GM21576 (cell line): Measurements from ENCODE around the gene ZC3H14.

Experiments
- ATAC-seq: cut with Tn5 transposase; IDR thresholded peaks from one replicate; pipeline ENCODE4 v1.9.1; 2021; ENCODE audit warnings: mild to moderate bottlenecking, moderate library complexity; ENCODE audit not compliant: unreplicated experiment

ZC3H14 gene

GRCh38 chr14:88551980-88552431 is 10.8 kb upstream of the ZC3H14 start:
- no peak for ATAC-seq

DNA sequence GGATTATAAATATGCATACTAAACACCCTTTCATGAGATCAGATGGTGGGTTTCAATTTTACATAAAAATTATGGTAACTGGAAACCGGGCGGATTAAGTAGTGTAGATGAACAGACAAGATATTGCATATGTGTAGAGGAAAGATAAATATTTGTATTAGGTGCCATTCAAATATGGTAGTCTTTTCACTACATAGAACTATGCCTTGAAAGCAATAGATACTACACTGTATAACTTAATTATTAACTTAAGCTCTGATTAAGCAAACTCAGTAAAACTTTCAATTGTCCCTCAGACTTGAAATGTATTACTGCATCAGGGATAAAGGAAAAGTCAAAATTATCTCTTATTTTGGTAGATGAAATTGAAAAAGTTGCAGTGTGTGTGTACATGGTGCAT is 10.0 kb upstream of the ZC3H14 start:
- ATAC-seq: no peak

GRCh38 chr14:88553886-88554456 is 8.9 kb upstream of the ZC3H14 start:
- no peak for ATAC-seq

DNA sequence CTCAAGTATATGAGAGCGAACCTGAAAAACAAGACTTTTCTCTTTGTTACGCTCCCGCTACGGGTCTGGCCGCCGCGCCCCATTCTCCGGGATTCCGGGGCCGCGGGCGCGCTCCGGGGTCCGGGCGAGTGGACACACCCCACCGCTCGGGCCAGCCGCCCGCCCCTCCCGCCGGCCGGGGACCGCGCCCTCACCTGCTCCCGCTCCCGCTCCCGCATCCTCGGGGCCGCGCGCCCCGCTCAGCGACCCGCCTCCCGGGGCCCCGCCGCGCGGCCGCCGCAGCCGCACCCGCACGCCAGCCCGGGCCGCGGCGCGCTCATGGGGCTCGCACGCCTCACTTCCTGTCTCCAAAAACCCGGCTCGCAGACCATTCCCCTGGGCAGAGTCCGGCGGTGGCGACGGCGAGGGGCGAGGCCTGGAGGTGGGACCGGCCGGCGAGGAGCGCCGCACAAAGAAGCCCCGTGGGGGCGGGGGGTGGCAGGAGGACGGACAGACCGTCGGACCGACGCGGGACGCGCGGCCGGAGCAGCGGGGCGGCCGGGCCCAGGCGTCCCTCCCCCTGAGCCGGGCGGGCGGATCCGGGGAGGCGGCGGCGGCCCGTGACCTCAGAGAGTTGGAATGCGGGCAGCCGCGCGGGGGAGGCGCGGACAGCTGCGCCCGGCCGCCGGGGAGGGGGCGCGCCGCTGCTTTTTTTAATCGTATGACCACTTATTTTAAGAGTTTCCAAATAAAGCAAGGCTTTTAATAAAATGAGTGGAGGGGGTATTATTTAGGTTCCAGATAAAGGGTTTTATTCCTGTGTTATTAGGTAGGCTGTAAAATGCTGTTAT is 8.2 kb upstream of the ZC3H14 start, which contains the start of gene PTPN21:
Gene PTPN21 (minus strand): TSS at position 551 of the 830 bp plus-strand sequence. CDS start 4,590 bp downstream, outside the sequence.
- ATAC-seq: no peak

DNA sequence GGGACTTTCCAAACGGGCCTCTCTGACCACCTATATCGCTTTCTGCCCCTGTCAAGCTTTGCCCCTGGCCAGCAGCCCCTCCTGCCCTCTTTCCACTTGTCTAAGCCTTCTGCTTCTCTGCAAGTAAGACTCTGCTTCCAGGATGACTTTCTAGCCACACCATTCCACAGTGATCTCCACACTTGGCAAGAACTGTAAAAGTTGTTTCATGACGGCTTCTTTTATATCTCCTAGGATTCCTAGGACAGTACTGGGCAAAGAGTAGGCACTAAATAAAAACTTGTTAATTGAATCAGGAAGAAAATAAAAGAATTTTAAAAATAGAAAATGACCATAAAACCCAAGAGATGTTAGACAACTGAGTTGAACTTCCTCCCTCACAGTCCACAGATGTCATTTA is 6.3 kb upstream of the ZC3H14 start:
- no peak for ATAC-seq

- no peak for ATAC-seq
Observed at GRCh38 chr14:88559852-88560251, 3.0 kb upstream of the ZC3H14 start.

- ATAC-seq: no peak
Observed at GRCh38 chr14:88562532-88562830, 356 bp upstream of the ZC3H14 start.

DNA sequence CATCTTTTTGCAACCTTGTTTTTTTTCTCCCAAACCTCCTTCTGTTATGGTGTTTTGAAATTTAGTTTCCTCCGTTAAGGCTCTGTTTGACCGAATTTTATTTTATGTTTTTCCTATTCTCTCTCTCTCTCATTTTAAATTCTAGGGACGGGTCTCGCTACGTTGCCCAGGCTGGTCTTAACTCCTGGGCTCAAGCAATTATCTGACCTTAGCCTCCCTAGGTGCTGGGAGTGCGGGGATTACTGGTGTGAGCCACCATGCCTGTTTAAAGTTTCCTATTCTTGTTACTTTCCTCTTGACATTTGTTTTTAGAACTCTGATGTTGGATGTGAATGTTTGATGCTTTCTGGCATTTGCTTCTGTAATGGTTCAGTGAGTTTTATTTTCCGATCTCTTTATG is 1.0 kb downstream of the ZC3H14 start:
- ATAC-seq: no peak

GRCh38 chr14:88565427-88565826 is 2.6 kb downstream of the ZC3H14 start:
- no peak for ATAC-seq

DNA sequence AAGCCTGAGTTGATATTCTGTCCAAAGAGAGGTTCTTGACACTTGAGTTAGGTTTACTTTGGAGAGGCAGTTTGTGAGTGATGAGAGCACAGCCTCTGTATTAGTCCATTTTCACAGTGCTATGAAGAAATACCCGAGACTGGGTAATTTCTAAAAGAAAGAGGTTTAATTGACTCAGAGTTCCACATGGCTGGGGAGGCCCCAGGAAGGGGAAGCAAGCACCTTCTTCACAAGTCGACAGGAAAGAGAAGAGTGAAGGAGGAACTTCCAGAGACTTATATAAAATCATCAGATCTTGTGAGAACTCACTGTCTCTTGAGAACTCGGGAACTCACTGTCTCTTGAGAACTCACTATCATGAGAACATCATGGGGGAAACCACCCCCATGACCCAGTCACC is 5.4 kb downstream of the ZC3H14 start:
- ATAC-seq: no peak

GRCh38 chr14:88572117-88572516 is 9.3 kb downstream of the ZC3H14 start:
- ATAC-seq: no peak

DNA sequence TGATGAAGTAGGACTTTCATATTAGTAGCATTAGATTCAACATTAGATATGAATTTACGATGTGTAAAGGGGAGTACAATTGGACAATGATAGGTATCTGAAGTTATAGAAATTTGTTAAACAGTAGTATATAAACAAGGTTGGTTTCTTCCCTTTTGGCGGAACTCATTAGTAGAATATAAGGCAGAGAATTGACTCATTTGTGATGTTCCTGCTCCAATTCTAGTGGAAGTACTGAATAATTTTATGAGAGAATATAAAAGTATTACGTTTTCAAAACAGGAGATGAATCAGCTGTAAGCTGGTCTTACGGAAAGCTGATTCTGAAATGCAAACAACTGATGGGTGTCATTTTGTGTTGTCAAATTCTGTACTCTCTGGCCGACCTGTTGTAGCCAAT is 13.4 kb downstream of the ZC3H14 start:
- ATAC-seq: no peak

DNA sequence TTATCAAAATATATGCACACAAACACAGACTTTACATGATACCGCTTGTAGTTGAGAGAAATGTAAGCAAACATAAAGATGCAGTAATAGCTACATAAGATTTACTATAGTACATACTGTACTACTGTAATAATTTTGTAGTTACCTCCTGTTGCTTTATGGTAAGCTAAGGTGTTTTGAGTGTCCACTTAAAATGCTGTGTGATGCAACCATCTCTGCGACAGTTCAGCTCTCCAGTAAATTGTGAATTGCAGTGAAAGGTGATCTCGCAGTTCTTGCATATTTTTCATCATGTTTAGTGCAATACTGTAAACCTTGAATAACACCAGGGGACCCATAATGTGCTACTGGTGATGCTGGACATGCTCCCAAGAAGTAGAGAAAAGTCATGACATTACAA is 21.6 kb downstream of the ZC3H14 start:
- no peak for ATAC-seq

DNA sequence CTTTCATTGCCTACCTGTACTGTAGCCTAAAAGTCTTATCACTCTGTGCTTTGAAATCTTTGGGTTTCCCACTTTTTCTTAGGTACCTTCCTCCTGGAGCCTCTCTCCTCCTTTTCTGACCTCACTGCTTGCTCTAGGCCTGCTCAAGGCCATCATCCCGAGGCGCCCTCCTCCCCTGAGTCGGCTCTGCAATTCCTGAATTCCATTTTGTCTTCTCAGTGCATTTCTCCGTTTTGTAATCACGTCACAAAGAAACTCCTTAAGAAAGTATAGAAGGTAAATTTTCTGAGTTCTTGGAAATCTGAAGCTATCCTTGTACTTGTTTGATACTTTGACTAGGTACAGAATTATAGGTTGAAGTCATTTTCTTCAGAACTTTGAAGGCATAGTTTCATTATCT is 25.2 kb downstream of the ZC3H14 start:
- no peak for ATAC-seq

GRCh38 chr14:88590173-88590572 is 27.3 kb downstream of the ZC3H14 start:
- ATAC-seq: no peak

DNA sequence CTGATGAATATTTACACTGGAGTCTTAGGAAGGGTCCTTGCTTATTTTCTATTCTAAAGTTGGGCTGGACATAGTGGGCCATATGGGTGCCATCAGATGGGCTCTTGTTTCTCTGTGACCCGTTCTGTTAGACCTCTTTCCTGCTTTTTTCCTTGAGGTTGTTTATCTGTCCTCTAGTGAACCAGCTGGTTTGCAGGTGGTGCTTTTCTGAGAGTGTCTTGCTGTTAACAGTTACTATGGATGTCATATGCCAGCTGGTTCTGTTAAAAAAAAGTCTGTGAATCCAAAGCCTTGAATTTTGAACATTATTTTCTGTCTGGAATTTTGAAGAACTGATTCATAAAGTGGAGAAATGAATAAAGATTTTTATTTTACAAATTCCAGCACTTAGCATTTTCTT is 29.2 kb downstream of the ZC3H14 start:
- ATAC-seq: no peak

DNA sequence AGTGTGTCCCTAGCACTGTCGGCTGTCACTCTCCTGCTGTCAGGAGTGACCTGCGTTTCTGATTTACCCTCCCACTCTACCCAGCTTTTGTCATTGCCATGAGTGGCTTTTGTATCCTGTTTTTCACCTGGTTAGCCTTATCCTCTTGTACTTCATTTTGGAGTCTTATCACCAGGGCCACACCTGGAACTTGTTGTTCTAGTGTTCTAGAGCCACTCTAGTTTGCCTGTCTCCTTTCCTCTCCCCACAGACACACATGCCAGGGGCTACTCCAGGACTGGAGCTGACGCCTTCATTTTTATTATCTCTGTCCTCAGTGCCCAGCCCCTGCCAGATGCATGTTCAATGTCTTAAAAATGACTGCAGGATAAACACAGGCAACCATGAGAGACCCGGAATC is 34.2 kb downstream of the ZC3H14 start:
- no peak for ATAC-seq

DNA sequence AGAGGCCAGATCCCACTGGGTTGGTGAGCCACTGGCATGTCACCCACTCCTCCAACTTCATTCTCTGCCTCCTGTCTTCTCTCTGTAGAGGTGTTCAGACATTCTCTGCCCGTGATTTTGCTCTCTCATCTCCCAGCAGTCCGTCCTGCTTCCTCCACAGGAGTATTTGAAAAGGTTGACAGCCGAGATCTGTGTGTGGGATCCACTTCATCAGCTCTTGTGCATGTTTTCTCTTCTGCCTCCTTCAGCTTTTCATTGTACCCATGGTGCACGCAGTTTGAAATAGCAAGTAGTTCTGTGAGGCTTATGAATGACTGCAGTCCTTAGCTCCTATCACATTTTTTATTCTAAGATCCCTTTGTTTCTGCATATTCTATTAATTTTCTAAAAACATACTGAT is 34.8 kb downstream of the ZC3H14 start:
- no peak for ATAC-seq

- no peak for ATAC-seq
Observed at GRCh38 chr14:88598097-88598675, 35.3 kb downstream of the ZC3H14 start.

DNA sequence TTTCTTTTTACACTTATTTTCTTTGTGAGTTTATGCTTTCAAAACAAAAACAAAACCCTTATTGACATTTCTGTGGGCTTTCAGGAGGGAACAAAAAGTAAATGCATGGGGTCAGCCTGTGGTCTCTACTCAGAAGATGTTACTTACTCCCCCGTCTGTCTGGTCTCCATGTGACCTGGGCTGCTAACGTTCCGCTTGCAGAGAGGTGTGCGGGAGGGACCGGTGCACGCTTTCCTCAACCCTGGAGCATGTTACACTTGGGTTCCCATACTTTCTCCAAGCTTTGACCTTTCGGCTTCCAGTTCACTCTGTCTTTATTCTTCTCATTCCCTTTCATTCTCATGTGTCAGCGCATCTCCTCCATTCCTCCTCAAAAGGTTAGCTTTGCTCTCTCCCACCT is 36.5 kb downstream of the ZC3H14 start:
- ATAC-seq: peak; percentile 37

DNA sequence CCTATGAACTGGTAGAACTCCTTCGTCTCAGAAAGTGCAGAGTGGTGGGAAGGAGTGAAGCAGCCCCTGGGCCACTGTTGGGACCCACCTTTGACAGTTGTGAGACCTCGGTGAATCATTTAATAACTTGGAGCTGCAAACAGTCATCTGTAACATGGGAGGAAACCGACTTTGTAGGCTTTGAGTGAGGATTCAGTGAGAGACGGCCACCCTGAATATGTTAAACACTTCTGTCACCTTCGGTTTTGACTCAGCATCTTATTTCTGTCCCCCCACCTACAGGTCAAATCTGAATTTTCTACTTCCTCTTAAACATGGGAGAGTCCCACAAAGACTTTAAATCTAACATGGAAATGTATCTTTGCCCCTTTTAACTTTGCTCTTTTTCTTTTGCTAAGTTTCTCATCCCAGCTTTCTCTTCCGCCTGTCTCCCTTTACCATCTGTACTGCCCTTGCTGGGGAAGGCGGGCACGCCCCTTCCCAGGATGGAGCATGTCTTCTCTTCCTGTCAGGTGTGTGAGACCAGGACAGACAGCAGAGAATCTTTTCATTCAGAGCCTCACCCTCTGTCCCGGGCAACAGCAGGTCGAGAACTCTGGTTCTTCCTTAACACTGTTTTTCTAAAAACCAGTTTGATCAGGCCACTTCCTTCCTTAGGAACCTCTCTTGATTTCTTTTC is 37.1 kb downstream of the ZC3H14 start:
- ATAC-seq: peak; percentile 90

DNA sequence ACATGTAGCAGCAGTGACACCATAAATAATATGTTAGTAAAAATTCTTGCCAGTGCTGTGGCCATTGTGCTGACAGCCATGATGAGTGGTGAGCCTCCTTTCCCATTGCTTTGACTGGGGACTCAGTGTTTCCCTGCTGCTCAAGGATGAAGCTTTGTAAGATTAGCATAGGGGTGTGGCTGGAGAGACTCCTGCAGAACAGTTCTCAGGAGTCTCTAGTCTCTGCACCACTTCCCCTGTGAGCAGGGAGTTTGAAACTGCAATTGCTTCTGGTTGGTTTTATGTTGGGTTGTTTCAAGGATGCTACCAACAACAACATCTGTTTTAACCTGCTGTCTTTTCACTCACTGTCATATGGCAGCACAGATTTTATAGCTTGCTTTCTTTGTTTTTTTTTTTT is 41.4 kb downstream of the ZC3H14 start:
- ATAC-seq: no peak
